ENCODE results near the gene ZNF420.

The ZNF420 gene

DNA sequence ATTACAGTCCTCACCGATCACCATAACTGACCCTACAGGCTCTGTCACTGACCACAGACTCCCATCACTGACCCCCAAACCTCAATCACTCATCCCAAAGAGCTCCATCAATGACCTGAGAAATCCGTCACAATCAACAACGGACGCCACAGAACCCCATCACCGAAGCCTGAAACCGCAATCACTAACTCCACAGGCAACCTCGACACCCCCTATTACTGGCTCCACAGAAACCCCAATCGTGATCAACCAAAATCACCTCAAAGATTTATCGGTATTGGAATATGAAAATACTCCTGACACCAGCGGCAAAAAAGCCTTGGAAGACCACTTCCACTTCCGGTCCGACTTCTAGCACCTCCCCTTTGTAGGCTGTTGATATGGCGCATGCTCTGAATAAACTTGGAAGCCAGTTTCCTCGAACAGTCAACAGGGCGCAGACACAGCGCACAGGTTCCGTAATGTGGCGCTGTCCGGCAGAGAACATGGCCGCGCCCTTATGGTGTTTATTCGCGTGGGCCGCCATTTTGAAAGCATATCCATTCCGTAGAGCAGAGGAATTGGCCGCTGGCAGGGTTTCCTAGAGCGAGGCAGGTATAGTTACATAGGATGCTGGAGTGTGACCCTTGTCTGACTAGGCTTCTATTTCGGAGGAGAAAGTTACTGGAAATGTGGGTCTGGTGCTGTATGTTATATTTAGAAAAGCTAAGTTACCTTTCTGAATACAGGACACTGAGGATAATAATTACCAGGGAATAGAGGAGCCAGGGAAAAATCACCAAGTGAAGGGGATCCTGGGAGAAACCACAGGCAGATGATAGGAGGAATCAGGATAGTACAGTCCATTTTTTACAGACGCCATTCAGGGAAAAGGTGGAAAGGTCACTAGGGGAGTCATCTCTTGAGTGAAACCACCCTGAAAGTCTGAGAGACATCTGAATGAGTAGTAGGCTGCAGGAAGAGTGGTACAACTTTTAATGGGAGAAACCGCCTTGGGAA, 94.4 kb downstream of the ZNF420 start, which contains the start of gene ZNF585A:
Gene ZNF585A, minus strand, starts transcription at position 328 of the 999 bp plus-strand sequence. CDS start 2,785 bp downstream, outside the sequence.
- H4K20me1 ChIP-seq (ENCODE audit: insufficient read depth, low read length): no peaks in the 10 kb centered on the region
- H3K4me3 ChIP-seq (ENCODE audit: low read length): peak within 1 kb of the TSS; percentile 87
- H3K9me3 ChIP-seq (ENCODE audit: insufficient read depth, low read length): peaks cover 19% of the 10 kb centered on the region
- no peaks in the 10 kb centered on the region for H3K27me3 ChIP-seq (ENCODE audit: low read depth, low read length)
- H2AFZ ChIP-seq (ENCODE audit: low read depth, low read length): peak within 1 kb of the TSS; percentile 84
- peaks cover 22% of the 10 kb centered on the region for H3K36me3 ChIP-seq (replicated peaks; ENCODE audit: low read depth, low read length)
- H3K27ac ChIP-seq (ENCODE audit: low read length): 0 out of 2 replicates have a peak within 1 kb of the TSS, but pooled peaks have one; percentile 5
- peak within 1 kb of the TSS; percentile 55 for H3K4me2 ChIP-seq (ENCODE audit: low read length)
- H3K4me1 ChIP-seq (ENCODE audit: low read length): no peaks in the 10 kb centered on the region
- H3K79me2 ChIP-seq (ENCODE audit: low read length): no peaks in the 10 kb centered on the region
- H3K9ac ChIP-seq (ENCODE audit: low read length): peak within 1 kb of the TSS; percentile 70
- TF ChIP-seq, protein P1, sequence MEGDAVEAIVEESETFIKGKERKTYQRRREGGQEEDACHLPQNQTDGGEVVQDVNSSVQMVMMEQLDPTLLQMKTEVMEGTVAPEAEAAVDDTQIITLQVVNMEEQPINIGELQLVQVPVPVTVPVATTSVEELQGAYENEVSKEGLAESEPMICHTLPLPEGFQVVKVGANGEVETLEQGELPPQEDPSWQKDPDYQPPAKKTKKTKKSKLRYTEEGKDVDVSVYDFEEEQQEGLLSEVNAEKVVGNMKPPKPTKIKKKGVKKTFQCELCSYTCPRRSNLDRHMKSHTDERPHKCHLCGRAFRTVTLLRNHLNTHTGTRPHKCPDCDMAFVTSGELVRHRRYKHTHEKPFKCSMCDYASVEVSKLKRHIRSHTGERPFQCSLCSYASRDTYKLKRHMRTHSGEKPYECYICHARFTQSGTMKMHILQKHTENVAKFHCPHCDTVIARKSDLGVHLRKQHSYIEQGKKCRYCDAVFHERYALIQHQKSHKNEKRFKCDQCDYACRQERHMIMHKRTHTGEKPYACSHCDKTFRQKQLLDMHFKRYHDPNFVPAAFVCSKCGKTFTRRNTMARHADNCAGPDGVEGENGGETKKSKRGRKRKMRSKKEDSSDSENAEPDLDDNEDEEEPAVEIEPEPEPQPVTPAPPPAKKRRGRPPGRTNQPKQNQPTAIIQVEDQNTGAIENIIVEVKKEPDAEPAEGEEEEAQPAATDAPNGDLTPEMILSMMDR (IDR thresholded peaks at IDR 0.05; ENCODE audit: low read depth, low read length): no peak
- TF ChIP-seq EZH2phosphoT487 (IDR thresholded peaks at IDR 0.05; ENCODE audit: low read depth): no peak
